GM19397 (cell line): ENCODE results near the gene ZNF410.
"Not testable (repeated sequence)": the region's sequence is repeated elsewhere in the genome, so short reads cannot be mapped to it uniquely, and the experiment has no call there.

Source experiments
- ATAC-seq: cut with Tn5 transposase; IDR thresholded peaks from one replicate; pipeline ENCODE4 v1.9.1; 2021; ENCODE audit warnings: mild to moderate bottlenecking, moderate library complexity; ENCODE audit not compliant: unreplicated experiment

The ZNF410 gene

GRCh38 chr14:73884438-73885190 is 2.0 kb upstream of the ZNF410 start:
- no peak for ATAC-seq

GRCh38 chr14:73887318-73887616 is 608 bp downstream of the ZNF410 start:
- no peak for ATAC-seq

- ATAC-seq, result no peak
Observed at GRCh38 chr14:73887694-73888459, 1.2 kb downstream of the ZNF410 start.

GRCh38 chr14:73888460-73888725 is 1.7 kb downstream of the ZNF410 start:
- no peak for ATAC-seq

GRCh38 chr14:73888971-73889370 is 2.3 kb downstream of the ZNF410 start:
- ATAC-seq, result no peak

- ATAC-seq, result no peak
Observed at GRCh38 chr14:73889376-73889775, 2.7 kb downstream of the ZNF410 start.

- ATAC-seq, result not testable (repeated sequence)
Observed at GRCh38 chr14:73894180-73894687, 7.6 kb downstream of the ZNF410 start.

GRCh38 chr14:73895939-73896338 is 9.3 kb downstream of the ZNF410 start:
- ATAC-seq, result no peak

- no peak for ATAC-seq
Observed at GRCh38 chr14:73896521-73896920, 9.9 kb downstream of the ZNF410 start.

GRCh38 chr14:73903028-73903427 is 16.4 kb downstream of the ZNF410 start:
- no peak for ATAC-seq

- no peak for ATAC-seq
Observed at GRCh38 chr14:73909681-73910080, 23.0 kb downstream of the ZNF410 start.

GRCh38 chr14:73913256-73913655 is 26.6 kb downstream of the ZNF410 start:
- no peak for ATAC-seq

- no peak for ATAC-seq
Observed at GRCh38 chr14:73916324-73916723, 29.7 kb downstream of the ZNF410 start.

GRCh38 chr14:73919457-73919856 is 32.8 kb downstream of the ZNF410 start:
- not testable (repeated sequence) for ATAC-seq

- ATAC-seq, result no peak
Observed at GRCh38 chr14:73924337-73924736, 37.7 kb downstream of the ZNF410 start.

GRCh38 chr14:73935666-73936065 is 49.0 kb downstream of the ZNF410 start:
- no peak for ATAC-seq

- ATAC-seq, result no peak
Observed at GRCh38 chr14:73936548-73936947, 49.9 kb downstream of the ZNF410 start.

- ATAC-seq, result no peak
Observed at GRCh38 chr14:73937012-73937411, 50.4 kb downstream of the ZNF410 start.

- no peak for ATAC-seq
Observed at GRCh38 chr14:73942180-73942579, 55.5 kb downstream of the ZNF410 start.

GRCh38 chr14:73943083-73943482 is 56.4 kb downstream of the ZNF410 start:
- no peak for ATAC-seq

- no peak for ATAC-seq
Observed at GRCh38 chr14:73944432-73945158, 57.9 kb downstream of the ZNF410 start.

GRCh38 chr14:73945159-73945670 is 58.6 kb downstream of the ZNF410 start:
- ATAC-seq, result no peak
